Vagina (tissue), 2 donors: Measurements from ENCODE around the gene ITIH3. TPM values are rescaled to one million over a fixed set of nuclear protein-coding genes. Genes with fewer than 3 reads are reported as not detected.

Experiments
- DNase-seq, 2 donors: peaks; one replicate each; pipeline ENCODE4 v3.0.0-alpha.2; 2017; ENCODE audit errors: extremely low spot score in 2 of 2
- H3K27ac ChIP-seq: fragments of 200-600 bp; sonication (generic); one replicate; pipeline ENCODE4 v1.5.1; 2019
- H3K27me3 ChIP-seq: fragments of 200-600 bp; sonication (generic); one replicate; pipeline ENCODE4 v1.5.1; 2019
- H3K36me3 ChIP-seq, 2 donors: fragments of 200-600 bp; sonication (generic); one replicate each; pipeline ENCODE4 v1.5.1; 2017 to 2019
- H3K4me1 ChIP-seq: fragments of 200-600 bp; sonication (generic); one replicate; pipeline ENCODE4 v1.5.1; 2019
- H3K4me3 ChIP-seq, 2 donors: fragments of 200-600 bp; sonication (generic); 1 replicate in 1 of 2; 2 replicates in 1 of 2; pipeline ENCODE4 v1.5.1; 2016 to 2019
- H3K9me3 ChIP-seq: fragments of 200-600 bp; sonication (generic); one replicate; pipeline ENCODE4 v1.5.1; 2019
- POLR2A ChIP-seq, 2 donors: fragments of 450-650 bp; IDR thresholded peaks; one replicate each; pipeline ENCODE4 v1.6.1; 2017; ENCODE audit warnings: antibody characterized with exemption in 2 of 2, mild to moderate bottlenecking in 2 of 2, moderate library complexity in 2 of 2
- POLR2AphosphoS5 ChIP-seq, 2 donors: sonication (generic); formaldehyde crosslinking; IDR thresholded peaks; one replicate each; pipeline ENCODE4 v1.9.0; 2017; ENCODE audit warnings: antibody characterized with exemption in 2 of 2, mild to moderate bottlenecking in 2 of 2, low read depth in 1 of 2; ENCODE audit not compliant: insufficient read depth in 1 of 2
- intact Hi-C: fragments of 100-400 bp; cut with DNase I; formaldehyde crosslinking; loops from one replicate; pipeline ENCODE4 v1.15.1; 2023
- total RNA-seq: library from RNA; depleted of rRNA; stranded (reverse); fragments of >200 nt; gene quantifications from one replicate; pipeline ENCODE4 v1.2.3, GENCODE V29; 2016
- TF ChIP-seq, protein P1 (sequence below), 3 experiments: fragments of 450-650 bp in 2 of 3; fragments of 200-600 bp in 1 of 3; sonication (generic) in 1 of 3; IDR thresholded peaks; one replicate each; pipeline ENCODE4 v1.5.1; 2017 to 2019; ENCODE audit warnings: antibody characterized with exemption in 3 of 3, mild to moderate bottlenecking in 2 of 3, moderate library complexity in 2 of 3

ITIH3 gene
- total RNA-seq, 1 donor from 2014 or later, result 7.6 TPM

DNA sequence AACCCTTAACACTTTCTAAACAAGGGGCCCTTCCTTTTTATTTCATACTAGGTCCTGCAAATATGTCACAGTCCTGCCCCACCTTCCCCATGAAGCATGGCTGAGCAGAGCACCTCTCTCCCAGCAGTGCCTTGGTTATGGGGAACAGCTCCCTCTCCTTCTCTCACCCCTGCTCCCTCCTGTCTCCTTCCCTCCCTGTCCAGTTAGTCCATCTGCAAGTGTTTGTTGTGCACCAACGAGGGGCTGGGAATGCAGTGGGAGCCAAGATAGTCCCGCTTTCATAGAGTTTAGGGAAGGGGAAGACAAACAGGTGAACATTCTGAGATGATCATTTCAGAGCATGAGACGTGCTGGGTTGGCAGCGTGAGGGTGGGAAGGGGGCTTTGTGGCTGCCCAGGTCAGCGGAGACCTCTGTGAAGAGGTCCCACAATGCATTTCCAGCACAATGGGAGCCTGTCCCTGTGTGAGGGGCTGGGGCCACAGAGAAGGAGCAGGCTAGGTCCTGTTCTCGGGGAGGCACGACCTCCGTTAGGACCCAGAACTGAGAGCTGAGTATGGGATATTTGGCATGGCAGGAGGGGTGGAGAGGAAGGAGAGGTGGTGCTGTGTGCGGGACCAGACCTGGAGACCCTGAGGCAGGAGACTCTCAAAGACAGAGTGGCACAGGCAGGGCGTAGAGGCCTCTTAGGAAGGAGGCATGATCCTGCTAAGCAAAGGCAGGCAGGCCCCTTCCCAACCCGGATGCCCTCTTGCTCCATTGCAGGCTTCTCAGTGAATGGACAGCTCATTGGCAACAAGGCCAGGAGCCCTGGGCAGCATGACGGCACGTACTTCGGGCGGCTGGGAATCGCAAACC is 5.5 kb upstream of the ITIH3 start:
- intact Hi-C loops, result no loop called here

DNA sequence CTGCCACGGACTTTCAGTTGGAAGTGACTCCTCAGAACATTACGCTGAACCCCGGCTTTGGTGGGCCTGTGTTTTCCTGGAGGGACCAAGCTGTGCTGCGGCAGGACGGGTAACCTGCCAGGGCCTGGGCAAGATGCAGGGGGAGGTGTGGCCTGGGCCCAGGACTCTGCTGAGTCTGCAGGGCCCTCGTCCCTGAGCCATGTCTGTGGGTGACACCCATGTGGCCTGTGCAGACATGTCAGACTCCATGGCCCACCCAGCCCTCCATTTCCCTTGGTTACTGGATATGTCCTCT is 4.9 kb upstream of the ITIH3 start:
- intact Hi-C loops, result no loop called here
- Histone ChIP-seq H3K36me3 (no peaks in the 10 kb centered on the region), H3K9me3 (no peaks in the 10 kb centered on the region), H3K27ac (no peak overlapping the region), H3K4me1 (peaks cover 13% of the 10 kb centered on the region), H3K27me3 (no peaks in the 10 kb centered on the region), H3K4me3 (no peak overlapping the region)
- no peak for TF ChIP-seq POLR2AphosphoS5 (IDR thresholded peaks at IDR 0.05; ENCODE audit: insufficient read depth in 1 of 2, low read depth in 1 of 2)
- no peak for TF ChIP-seq POLR2A (IDR thresholded peaks at IDR 0.05)
- TF ChIP-seq, protein P1, sequence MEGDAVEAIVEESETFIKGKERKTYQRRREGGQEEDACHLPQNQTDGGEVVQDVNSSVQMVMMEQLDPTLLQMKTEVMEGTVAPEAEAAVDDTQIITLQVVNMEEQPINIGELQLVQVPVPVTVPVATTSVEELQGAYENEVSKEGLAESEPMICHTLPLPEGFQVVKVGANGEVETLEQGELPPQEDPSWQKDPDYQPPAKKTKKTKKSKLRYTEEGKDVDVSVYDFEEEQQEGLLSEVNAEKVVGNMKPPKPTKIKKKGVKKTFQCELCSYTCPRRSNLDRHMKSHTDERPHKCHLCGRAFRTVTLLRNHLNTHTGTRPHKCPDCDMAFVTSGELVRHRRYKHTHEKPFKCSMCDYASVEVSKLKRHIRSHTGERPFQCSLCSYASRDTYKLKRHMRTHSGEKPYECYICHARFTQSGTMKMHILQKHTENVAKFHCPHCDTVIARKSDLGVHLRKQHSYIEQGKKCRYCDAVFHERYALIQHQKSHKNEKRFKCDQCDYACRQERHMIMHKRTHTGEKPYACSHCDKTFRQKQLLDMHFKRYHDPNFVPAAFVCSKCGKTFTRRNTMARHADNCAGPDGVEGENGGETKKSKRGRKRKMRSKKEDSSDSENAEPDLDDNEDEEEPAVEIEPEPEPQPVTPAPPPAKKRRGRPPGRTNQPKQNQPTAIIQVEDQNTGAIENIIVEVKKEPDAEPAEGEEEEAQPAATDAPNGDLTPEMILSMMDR (IDR thresholded peaks at IDR 0.05), result no peak
- no peak for DNase-seq

More for the DNA sequence above, 5.5 kb upstream of the ITIH3 start:
- H3K9me3 ChIP-seq, result no peaks in the 10 kb centered on the region
- no peaks in the 10 kb centered on the region for H3K27me3 ChIP-seq
- H3K4me3 ChIP-seq, result no peak overlapping the region
- no peak overlapping the region for H3K27ac ChIP-seq
- TF ChIP-seq POLR2A (IDR thresholded peaks at IDR 0.05), result no peak
- TF ChIP-seq POLR2AphosphoS5 (IDR thresholded peaks at IDR 0.05; ENCODE audit: insufficient read depth in 1 of 2, low read depth in 1 of 2), result no peak
- TF ChIP-seq, protein P1 (IDR thresholded peaks at IDR 0.05), result no peak
- no peaks in the 10 kb centered on the region for H3K36me3 ChIP-seq
- no peak for DNase-seq
- H3K4me1 ChIP-seq, result peaks cover 13% of the 10 kb centered on the region

DNA sequence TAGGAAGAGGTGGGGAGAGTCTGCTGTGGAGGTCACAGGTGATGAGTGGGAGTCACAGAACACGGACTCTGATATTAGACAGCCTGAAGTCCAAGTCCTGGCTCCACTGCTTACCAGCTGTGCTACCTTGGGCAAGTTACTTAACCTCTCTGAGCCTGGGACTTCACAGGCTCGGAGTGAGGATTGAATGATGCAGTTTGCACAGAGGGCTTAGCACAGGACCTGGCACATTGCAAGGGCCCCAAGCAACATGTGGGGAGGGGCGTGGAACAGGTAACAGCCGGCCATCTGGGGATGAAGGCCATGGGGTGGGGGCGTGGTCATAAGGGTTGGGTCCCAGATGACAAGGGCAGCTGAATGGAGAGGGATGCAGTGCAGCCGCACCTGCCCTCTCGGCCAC is 4.3 kb upstream of the ITIH3 start:
- DNase-seq, result no peak
- H3K9me3 ChIP-seq, result no peaks in the 10 kb centered on the region
- no peaks in the 10 kb centered on the region for H3K36me3 ChIP-seq
- TF ChIP-seq POLR2A (IDR thresholded peaks at IDR 0.05) (no peak), POLR2AphosphoS5 (IDR thresholded peaks at IDR 0.05; ENCODE audit: insufficient read depth in 1 of 2, low read depth in 1 of 2) (no peak)
- TF ChIP-seq, protein P1 (IDR thresholded peaks at IDR 0.05), result no peak
- intact Hi-C loops, result no loop called here
- no peaks in the 10 kb centered on the region for H3K27me3 ChIP-seq
- H3K4me3 ChIP-seq, result no peak overlapping the region
- no peak overlapping the region for H3K27ac ChIP-seq
- H3K4me1 ChIP-seq, result peaks cover 13% of the 10 kb centered on the region

DNA sequence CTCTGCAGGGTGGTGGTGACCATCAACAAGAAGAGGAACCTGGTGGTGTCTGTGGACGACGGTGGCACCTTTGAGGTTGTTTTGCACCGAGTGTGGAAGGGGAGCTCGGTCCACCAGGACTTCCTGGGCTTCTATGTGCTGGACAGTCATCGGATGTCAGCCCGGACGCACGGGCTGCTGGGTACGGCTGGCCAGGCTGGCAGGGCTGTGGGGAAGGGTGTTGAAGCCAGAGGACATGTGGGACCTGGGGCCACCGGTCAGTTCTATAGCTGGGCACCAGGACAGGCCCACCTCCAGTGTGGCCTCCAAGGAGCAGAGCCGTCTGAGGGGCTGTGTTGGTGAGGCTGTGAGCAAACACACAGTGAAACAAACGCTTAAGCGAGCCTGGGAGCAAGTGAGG is 3.9 kb upstream of the ITIH3 start:
- H3K4me3 ChIP-seq, result no peak overlapping the region
- no peak for TF ChIP-seq POLR2A (IDR thresholded peaks at IDR 0.05)
- TF ChIP-seq, protein P1 (IDR thresholded peaks at IDR 0.05), result no peak
- no peak for TF ChIP-seq POLR2AphosphoS5 (IDR thresholded peaks at IDR 0.05; ENCODE audit: insufficient read depth in 1 of 2, low read depth in 1 of 2)
- H3K36me3 ChIP-seq, result no peaks in the 10 kb centered on the region
- H3K27ac ChIP-seq, result no peak overlapping the region
- DNase-seq, result no peak
- H3K4me1 ChIP-seq, result peaks cover 13% of the 10 kb centered on the region
- intact Hi-C loops, result no loop called here
- H3K9me3 ChIP-seq, result no peaks in the 10 kb centered on the region
- no peaks in the 10 kb centered on the region for H3K27me3 ChIP-seq

DNA sequence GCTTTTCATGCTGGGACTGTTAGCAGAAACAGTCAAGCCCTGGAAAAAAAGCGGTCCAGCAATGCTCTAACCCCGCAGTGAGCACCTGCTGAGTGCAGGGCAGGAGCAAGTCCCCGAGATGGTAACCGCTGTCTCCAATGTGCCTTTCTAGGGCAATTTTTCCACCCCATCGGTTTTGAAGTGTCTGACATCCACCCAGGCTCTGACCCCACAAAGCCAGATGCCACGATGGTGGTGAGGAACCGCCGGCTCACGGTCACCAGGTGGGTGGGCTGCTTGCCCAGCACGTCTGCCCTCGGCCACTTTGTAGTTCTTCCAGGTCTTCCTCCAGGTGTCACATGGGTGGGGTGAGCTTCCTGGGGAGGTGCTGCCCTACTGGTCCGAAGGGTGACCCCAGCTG is 3.2 kb upstream of the ITIH3 start:
- Histone ChIP-seq H3K27me3 (no peaks in the 10 kb centered on the region), H3K4me3 (no peak overlapping the region), H3K9me3 (no peaks in the 10 kb centered on the region), H3K4me1 (peaks cover 13% of the 10 kb centered on the region), H3K36me3 (no peaks in the 10 kb centered on the region), H3K27ac (no peak overlapping the region)
- intact Hi-C loops, result no loop called here
- no peak for DNase-seq
- TF ChIP-seq, protein P1 (IDR thresholded peaks at IDR 0.05), result no peak
- no peak for TF ChIP-seq POLR2AphosphoS5 (IDR thresholded peaks at IDR 0.05; ENCODE audit: insufficient read depth in 1 of 2, low read depth in 1 of 2)
